ENCODE measurements around the gene SMURF1. TPM values are rescaled to one million over a fixed set of nuclear protein-coding genes. Genes with fewer than 3 reads are reported as not detected.

The SMURF1 gene
- total RNA-seq, 1 experiment from 2014 or later: 27.2 TPM

DNA sequence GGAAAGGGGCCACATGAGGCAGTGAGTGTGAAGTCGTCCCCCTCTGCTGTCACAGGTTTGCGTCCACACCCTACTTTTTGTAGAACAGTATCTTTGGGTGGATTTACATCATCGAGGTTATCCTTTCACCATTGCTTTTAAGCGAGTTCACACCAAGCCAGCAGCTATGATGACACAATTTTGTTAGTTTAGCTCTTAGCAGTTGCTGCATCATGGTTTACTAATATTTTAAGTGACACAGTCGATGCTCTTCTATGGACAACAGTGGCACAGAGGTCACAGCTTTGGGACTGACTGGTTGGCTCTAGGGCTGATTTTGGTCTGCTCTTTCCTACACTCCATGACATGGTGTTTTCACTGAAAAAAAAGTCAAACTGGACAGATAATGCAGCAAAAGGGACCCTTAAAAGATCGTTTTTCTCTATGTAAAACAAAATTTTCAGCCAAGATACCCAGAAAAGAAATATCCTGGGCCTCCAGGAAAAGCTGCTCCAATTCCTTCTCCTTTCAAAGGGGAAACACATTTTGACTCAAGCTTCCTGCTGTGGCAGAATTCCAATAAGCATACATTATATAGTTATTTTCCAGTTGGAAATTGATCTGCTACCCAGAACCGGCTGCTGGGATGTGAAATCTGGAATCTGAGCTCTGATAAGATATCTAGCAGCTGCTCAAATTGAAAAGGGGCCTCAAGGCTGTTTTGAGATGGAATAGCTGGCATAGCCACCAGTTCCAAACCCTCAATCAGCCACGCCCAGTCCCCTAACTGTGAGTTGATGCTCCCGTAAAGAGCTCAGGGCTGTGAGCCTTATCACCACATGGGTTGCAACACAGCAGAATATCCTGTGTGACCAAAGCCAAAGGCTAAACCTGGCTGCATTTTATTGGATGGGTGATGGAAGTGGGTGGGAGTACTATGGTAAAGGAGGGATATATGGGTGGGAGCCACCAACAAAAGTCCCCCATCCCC is 114.2 kb downstream of the SMURF1 start:
- no peak for DNase-seq (ENCODE audit: low read depth)

DNA sequence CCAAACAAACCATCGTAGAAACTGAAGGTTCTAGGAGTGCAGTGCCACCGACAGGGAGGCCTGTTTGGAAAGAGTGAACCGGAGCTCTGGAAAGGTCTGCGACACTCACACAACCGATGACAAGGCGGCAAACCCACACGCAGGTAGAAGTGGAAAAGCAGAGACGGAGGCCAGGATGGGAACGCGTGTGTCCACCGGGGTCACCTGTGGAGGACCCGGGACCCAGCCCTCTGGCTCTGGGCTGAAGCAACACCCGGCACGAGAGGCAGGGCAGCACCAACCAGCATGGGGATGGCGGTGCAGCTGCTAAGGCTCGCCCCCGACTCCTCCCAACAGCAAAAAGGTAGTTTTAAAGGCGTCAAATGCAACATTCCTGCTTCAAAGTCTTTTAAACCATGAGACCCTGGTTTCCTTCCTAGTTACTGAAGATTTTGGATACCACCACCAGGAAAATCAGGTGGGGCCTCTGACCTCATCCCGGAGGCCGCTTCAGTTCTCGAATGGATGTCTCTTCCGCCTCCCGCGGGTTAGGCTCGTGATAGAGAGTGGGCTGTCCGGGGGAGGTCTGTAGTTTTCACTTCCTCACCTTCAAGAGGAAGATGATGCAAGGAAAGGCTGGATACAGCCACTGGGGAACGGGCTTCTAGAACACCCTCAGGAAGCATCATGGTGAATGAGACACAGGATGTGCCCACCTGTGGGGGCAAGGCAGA is 115.5 kb downstream of the SMURF1 start:
- DNase-seq (ENCODE audit: low read depth): no peak

GRCh38 chr7:99027841-99028240 is 116.1 kb downstream of the SMURF1 start:
- DNase-seq (ENCODE audit: low read depth): no peak

- no peak for DNase-seq (ENCODE audit: low read depth)
Observed at GRCh38 chr7:99027241-99027640, 116.7 kb downstream of the SMURF1 start.

DNA sequence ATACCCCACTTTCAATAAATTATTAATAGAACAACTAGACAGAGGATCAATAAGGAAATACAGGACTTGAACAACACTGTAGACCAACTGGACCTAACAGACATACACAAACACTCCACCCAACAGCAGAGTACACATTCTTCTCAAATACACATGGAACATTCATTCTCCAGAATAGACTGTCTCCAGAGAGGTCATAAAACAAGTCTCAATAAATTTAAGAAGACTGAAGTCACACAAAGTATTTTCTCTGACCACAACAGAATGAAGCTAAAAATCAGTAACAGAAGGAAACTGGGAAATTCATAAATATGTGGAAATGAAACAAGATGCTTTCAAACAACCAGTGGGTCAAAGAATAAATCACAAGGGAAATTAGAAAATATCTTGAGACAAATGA is 119.8 kb downstream of the SMURF1 start:
- no peak for DNase-seq (ENCODE audit: low read depth)

DNA sequence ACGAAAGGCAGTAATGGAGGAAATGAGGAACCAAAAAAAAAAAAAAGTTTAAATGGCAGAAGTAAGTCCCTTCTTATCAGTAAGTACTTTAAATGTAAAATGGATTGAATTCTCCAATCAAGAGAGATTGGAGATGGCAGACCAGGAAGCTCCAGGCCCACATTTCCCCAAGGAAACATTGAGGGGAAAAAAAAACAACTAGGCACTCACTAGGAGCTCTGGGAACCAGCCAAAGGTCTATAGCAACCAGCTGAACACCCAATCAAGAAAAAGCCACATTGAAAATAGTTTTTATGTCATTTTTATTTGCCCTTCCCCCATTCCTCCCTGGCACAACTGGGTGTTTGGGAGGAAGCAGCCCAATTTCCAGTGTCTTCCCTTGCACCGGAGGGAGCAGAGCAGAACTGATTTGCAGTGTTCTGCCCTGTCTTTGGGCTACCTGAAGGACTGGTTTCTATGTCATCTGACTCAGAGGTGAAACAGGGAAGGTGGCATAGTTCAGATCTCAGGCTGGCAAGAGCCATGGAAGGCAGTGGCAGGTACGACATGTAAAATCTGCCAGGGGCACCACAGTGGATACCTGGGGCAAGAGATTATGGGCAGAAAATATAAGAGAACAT is 121.9 kb downstream of the SMURF1 start:
- no peak for DNase-seq (ENCODE audit: low read depth)

- no peak for DNase-seq (ENCODE audit: low read depth)
Observed at GRCh38 chr7:99020413-99020715, 123.5 kb downstream of the SMURF1 start.

DNA sequence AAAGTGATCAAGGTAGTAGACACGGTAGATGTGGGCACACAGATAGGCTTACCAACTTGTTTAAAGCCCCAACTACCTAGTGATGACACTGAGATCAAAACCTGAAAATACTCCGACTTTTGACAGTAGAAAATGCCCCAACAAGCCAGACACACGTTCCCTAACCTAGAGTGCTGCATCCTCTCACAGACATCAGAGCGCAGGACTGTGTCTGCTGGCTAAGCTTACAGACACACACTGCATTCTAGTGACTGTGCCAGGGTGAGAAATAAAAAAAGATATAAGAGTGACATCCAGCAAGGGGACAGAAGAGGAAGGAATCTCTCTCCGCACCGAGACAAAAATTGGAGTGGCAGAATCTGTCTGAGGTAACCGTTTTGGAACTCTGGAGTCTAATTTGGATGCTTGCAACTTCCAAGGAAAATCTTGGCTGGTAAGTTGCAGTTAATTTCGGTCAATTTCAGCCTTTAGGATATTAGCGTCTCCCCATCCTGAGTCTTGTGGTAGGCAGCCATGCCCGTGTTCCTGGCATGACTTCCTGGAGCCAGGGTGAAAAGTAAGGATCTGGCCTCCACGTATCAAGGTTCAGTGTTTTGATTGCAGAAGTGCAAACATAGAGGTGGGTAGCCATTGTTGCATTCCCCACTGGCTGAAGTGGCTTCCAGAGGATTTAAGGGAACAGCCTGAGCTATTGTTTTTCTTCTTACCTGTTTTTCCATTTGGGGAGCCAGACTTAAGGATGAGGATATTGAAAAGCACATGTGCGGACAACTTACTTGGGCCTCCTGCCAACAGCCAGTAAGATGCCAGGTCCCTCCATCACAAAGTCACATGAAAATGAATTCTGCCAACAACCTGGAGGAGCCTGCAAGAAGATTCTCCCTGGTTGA is 124.1 kb downstream of the SMURF1 start:
- no peak for DNase-seq (ENCODE audit: low read depth)

DNA sequence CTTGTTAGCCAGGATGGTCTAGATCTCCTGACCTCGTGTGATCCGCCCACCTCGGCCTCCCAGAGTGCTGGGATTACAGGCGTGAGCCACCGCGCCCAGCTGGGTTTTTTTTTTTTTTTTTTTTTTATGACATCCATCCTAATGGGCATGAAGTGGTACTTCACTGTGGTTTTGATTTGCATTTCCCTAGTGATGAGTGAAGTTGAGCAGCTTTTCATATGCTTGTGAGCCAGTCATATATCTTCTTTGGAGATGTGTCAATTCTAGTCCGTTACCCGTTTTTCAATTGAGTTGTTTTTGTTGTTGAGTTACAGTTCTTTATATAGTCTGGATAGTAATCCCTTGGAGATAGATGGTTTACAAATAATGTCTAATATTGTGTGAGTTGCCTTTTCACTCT is 127.7 kb downstream of the SMURF1 start:
- no peak for DNase-seq (ENCODE audit: low read depth)

GRCh38 chr7:99014113-99014985 is 129.6 kb downstream of the SMURF1 start:
- DNase-seq (ENCODE audit: low read depth): no peak

DNA sequence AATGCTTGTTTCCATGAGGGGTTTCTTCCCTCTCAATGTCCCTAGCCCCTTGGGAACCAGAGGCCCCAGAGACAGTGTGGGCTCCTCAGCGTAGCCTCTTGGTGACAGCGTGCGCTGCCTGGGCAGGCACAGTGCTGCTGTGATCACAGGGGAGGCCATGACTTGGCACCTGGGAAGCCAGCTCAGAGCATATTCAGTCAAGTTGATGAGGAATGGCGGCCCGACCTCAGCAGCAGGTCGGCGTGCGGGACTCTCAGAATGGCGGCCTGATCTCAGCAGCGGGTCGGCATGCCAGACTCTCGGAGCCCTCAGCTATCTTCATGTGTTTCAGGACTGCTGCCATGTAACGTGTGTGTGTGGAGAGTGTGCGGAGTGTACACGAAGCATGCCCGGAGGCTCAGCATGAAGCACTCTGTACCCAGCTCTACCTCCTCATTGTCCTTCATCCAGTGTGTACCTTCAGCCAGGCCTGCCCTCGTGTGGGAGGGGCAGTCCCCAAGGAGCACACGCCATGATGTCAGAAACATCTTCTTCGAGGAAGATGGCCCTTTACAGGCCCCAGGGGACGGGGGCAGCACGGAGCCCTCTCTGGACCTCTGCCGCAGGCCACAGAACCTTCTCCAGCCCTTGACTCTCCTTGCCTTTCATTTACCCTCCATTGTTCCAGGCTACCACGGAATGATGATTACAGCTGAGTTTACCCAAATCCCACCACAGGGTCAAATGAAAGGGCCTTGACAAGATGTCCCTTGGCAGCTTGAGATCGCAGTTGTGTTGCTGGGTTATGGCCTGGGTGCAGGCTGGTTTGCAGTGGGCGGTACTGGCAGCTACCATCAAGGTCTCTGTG is 130.4 kb downstream of the SMURF1 start:
- DNase-seq (ENCODE audit: low read depth): no peak

GRCh38 chr7:99012722-99013121 is 131.2 kb downstream of the SMURF1 start:
- no peak for DNase-seq (ENCODE audit: low read depth)

GRCh38 chr7:99011706-99012404 is 132.1 kb downstream of the SMURF1 start:
- DNase-seq (ENCODE audit: low read depth): no peak

- DNase-seq (ENCODE audit: low read depth): no peak
Observed at GRCh38 chr7:99011341-99011705, 132.6 kb downstream of the SMURF1 start.

DNA sequence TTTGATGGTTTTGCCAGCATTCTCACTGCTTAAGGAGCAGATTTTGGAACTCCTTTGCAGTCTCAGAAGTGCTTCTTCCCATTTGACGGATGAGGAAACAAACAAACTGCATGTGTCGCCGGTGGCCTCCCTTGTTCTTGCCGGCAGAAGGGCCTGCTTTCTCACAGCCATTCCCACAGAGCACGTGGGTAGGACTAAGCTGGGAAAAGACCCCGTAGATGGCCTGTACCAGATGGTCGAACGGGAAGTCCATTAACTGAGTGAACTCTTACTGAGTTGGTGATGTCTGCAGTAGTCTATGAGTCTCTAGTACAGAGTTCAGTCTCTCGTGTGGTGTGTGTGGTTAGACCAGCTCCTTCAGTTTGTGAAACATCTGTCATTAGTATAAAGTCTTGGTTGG is 133.6 kb downstream of the SMURF1 start:
- DNase-seq (ENCODE audit: low read depth): no peak

DNA sequence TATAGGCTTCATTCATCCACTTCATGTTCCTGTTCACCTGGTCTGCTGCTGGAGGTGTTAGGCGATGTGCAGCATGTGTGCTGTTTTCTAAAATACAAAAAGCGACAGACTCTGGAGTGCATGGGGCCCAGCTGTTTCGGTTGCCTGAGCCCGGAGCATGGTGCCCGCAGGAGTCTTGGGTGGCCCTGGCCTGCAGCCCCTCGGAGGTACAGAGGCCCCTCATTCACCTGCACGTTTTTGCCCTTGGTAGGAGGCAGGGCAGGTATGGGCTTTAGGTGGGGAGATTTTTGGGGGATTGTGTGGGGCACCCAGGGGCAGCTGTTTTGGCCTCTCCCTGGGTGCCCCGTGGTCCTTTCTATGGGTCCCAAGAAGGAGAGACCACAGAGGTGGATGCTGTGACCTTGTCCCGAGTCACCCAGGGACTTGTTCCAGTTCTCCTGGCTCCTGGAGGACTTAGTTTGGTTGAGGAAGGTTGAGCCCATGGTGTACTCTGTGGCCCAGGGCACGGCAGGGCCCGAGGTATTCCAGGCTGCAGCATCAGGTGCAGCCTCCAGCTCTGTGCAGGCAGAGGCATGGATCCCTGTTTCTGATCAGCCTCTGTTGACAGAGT is 134.9 kb downstream of the SMURF1 start:
- no peak for DNase-seq (ENCODE audit: low read depth)

DNA sequence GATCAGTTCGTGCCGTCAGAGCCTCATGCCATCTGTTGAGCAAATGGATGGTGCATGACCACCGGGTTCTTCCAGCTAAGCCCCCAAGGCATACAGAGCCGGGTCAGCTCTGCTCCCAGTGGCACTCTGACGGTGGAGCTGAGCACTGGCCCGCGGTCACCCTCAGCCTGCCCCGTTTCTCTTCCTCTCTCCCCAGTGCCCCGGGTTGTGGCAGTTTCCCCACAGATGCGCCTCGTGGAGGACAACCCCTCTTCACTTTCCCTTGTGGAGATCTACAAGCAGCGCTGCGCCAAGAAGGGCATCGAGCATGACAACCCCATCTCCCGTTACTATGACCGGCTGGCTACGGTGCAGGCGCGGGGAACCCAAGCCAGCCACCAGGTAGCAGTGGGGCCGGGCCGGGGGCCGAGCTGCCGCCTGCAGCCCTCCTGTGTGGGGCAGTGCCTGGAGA is 135.7 kb downstream of the SMURF1 start:
- DNase-seq (ENCODE audit: low read depth): no peak

- DNase-seq (ENCODE audit: low read depth): no peak
Observed at GRCh38 chr7:99006739-99007424, 137.0 kb downstream of the SMURF1 start.

Data from HT1080 (cell line).